ENCODE measurements around the gene HMCN1.

HMCN1 gene

DNA sequence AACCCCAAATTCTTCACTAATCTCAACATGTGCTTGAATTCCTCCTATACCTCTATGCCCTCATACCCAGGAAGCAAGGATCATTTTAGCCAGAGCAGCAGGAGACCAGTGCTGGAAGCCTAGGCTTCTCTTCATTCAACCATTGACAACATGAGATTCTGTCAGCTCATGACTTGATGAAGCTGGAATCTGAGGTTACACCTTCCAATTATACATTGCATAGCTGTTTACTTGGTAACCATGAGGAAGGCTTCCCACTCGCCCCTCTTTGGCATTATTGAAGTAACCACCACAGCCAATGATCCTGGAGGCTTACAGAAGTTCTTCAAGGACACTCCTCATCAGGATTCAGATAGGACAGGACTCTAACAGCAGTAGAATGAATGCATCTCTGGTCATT lies 480.6 kb downstream of the HMCN1 start:
- DNase-seq (ENCODE audit: low spot score) = no peak
- in situ Hi-C loops (cut with MboI; ENCODE audit: low pct_unique_long_range_greater_than_20kb, low sequenced_read_pairs, unreplicated experiment) = no loop called here
- TF ChIP-seq CTCF (IDR thresholded peaks at IDR 0.05; ENCODE audit: extremely low read depth, insufficient read depth, missing control alignments) = no peak

- DNase-seq (ENCODE audit: low spot score) = no peak
- in situ Hi-C loops (cut with MboI; ENCODE audit: low pct_unique_long_range_greater_than_20kb, low sequenced_read_pairs, unreplicated experiment) = no loop called here
Measured at GRCh38 chr1:186215636-186216035, 481.4 kb downstream of the HMCN1 start.

DNA sequence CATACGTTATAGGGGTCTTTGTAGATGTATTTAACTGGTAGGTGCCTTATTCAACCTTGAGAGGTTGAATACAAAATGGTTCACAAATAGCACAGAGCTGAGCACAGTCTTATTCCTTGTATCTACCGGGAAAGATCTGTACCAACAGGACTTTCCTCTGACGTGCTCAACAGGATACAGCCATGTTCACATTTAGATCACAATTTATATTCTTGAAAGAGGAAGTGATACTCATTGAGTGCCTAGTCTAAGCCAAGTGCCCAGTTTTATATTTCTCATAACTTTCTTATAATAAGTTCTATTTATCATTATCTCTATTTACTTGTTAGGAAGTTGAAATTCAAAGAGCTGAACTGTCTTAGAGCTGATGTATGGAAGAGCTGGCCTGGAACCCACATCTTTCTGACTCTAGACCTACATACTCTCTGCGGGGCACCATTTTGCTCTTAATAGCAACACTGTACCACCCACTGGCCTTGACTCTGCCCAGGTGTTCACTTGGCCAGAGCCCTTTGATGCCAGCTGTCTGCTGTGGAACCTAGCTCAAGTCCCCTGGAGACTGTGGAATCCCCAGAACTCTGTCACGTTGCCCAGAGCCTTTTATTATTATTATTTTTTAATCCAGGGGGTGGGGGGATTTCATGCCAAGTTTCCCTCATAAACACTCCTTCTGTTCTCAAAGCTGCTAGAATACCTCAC lies 484.6 kb downstream of the HMCN1 start:
- DNase-seq (ENCODE audit: low spot score) = no peak
- TF ChIP-seq CTCF (IDR thresholded peaks at IDR 0.05; ENCODE audit: extremely low read depth, insufficient read depth, missing control alignments) = no peak
- in situ Hi-C loops (cut with MboI; ENCODE audit: low pct_unique_long_range_greater_than_20kb, low sequenced_read_pairs, unreplicated experiment) = no loop called here

More at GRCh38 chr1:186215636-186216035, 481.4 kb downstream of the HMCN1 start:
- no peak for TF ChIP-seq CTCF (IDR thresholded peaks at IDR 0.05; ENCODE audit: extremely low read depth, insufficient read depth, missing control alignments)

DNA sequence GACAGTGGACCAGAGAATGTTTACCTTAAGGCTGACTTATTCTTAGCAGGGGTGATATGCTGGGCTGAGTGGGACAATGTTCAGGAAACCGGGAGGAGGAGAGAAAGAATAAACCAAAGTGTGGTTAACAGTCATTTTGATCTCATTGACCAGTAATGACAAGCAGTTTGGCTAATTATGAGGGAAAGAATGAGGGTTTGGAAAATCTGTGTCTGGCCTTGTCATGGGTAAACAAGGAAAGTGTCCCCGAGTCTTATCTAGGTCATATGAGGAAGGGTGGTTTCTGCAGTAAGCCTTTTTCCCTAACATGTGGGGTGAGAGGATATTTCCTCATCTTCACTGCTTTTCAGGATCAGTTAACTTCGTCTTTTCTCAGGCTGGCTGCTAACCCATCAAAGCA lies 485.9 kb downstream of the HMCN1 start:
- no peak for TF ChIP-seq CTCF (IDR thresholded peaks at IDR 0.05; ENCODE audit: extremely low read depth, insufficient read depth, missing control alignments)
- DNase-seq (ENCODE audit: low spot score) = no peak
- in situ Hi-C loops (cut with MboI; ENCODE audit: low pct_unique_long_range_greater_than_20kb, low sequenced_read_pairs, unreplicated experiment) = no loop called here

- DNase-seq (ENCODE audit: low spot score) = no peak
- in situ Hi-C loops (cut with MboI; ENCODE audit: low pct_unique_long_range_greater_than_20kb, low sequenced_read_pairs, unreplicated experiment) = no loop called here
- TF ChIP-seq CTCF (IDR thresholded peaks at IDR 0.05; ENCODE audit: extremely low read depth, insufficient read depth, missing control alignments) = no peak
Measured at GRCh38 chr1:186220911-186221310, 486.7 kb downstream of the HMCN1 start.

DNA sequence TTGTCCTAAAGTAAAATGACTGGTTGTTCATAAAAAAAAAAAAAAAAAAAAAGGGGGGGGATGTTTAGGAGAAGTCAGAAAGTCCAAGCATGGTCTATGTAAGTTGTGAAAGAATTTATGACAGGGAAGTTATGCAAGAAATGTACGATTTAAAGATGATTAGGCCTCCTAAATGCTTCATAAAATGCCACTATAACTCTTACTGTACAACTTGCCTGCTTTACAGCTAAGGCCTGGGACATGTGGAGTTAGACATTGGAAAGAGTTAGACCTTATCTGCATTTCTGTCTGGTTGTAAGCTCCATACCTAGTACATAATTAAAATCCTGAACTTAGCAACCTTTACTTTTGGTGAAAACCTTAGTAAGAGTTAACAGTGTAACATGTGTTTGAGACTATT lies 490.9 kb downstream of the HMCN1 start:
- DNase-seq (ENCODE audit: low spot score) = no peak
- no peak for TF ChIP-seq CTCF (IDR thresholded peaks at IDR 0.05; ENCODE audit: extremely low read depth, insufficient read depth, missing control alignments)
- in situ Hi-C loops (cut with MboI; ENCODE audit: low pct_unique_long_range_greater_than_20kb, low sequenced_read_pairs, unreplicated experiment) = no loop called here

All from GM13977 (cell line).